Gastroesophageal sphincter (tissue), 3 donors: Measurements from ENCODE around the gene RECK.

Experiments used
- CTCF ChIP-seq, 4 experiments: fragments of 200-600 bp in 2 of 4; fragments of 450-650 bp in 2 of 4; sonication (generic) in 1 of 4; IDR thresholded peaks; one replicate each; pipeline ENCODE4 v1.5.1; 2017 to 2019; ENCODE audit warnings: antibody characterized with exemption in 4 of 4, mild to moderate bottlenecking in 2 of 4, moderate library complexity in 2 of 4
- POLR2AphosphoS5 ChIP-seq: sonication (generic); formaldehyde crosslinking; IDR thresholded peaks from one replicate; pipeline ENCODE4 v1.6.1; 2017; ENCODE audit warnings: antibody characterized with exemption

DNA sequence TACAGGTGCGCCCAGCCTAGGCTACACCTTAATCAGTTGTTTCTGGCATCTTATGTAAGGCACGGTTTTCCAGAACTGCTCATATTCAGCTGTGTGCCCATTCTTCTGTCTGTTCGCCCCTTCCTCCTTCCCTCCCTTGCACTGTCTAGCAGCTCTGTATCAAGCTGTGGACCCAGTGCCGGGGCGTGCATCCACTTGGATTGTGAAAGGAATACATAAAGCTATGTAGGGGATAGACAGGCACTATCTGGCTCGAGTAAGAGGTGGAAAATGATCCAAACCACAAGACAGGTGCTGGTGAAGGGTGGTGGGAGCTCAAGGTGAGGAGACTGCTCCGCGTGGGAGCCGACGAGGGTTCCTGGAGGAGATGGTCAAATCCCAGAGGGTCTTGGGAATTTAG lies 101.8 kb downstream of the RECK start:
- no peak for TF ChIP-seq CTCF (IDR thresholded peaks at IDR 0.05)
- TF ChIP-seq POLR2AphosphoS5 = no peak
